HEK293T (cell line): ENCODE data around the gene HBP1.
"Not testable (repeated sequence)": the region's sequence is repeated elsewhere in the genome, so short reads cannot be mapped to it uniquely, and the experiment has no call there.

ENCODE experiments used
- CTCF ChIA-PET: fragments of 350-600 bp; formaldehyde crosslinking; extraction: SDS; loops from one replicate; lab custom pipeline; 2021; ENCODE audit warnings: antibody characterized with exemption, inconsistent platforms; lab: Yijun Ruan, JAX
- POLR2A ChIA-PET: fragments of 350-600 bp; formaldehyde crosslinking; extraction: SDS; loops from one replicate; lab custom pipeline; 2020; ENCODE audit warnings: antibody characterized with exemption, inconsistent platforms; lab: Yijun Ruan, JAX
- DNase-seq: peaks from one replicate; pipeline ENCODE4 v3.0.0; 2012; ENCODE audit warnings: mixed read lengths; ENCODE audit errors: extremely low spot score
- ARNT ChIP-seq: fragments of 450-650 bp; IDR thresholded peaks from 2 replicates; pipeline ENCODE4 v1.6.1; 2017; ENCODE audit warnings: mild to moderate bottlenecking
- BHLHE40 ChIP-seq: fragments of 450-650 bp; IDR thresholded peaks from 2 replicates; pipeline ENCODE4 v1.6.1; 2016; ENCODE audit warnings: mild to moderate bottlenecking, moderate library complexity, borderline replicate concordance
- CTBP1 ChIP-seq: fragments of 450-650 bp; IDR thresholded peaks from 2 replicates; pipeline ENCODE4 v1.6.1; 2016; ENCODE audit warnings: borderline replicate concordance
- ELF4 ChIP-seq: fragments of 450-650 bp; IDR thresholded peaks from 2 replicates; pipeline ENCODE4 v1.6.1; 2017; ENCODE audit warnings: antibody characterized with exemption
- FOXA1 ChIP-seq: fragments of 450-650 bp; IDR thresholded peaks from 2 replicates; pipeline ENCODE4 v1.6.1; 2016; ENCODE audit warnings: mild to moderate bottlenecking
- FOXK2 ChIP-seq: fragments of 450-650 bp; IDR thresholded peaks from 2 replicates; pipeline ENCODE4 v1.6.1; 2016; ENCODE audit warnings: mild to moderate bottlenecking
- FOXM1 ChIP-seq: fragments of 450-650 bp; IDR thresholded peaks from 2 replicates; pipeline ENCODE4 v1.6.1; 2017; ENCODE audit warnings: mild to moderate bottlenecking, borderline replicate concordance
- HDGF ChIP-seq: fragments of 450-650 bp; IDR thresholded peaks from 2 replicates; pipeline ENCODE4 v1.6.1; 2017; ENCODE audit warnings: antibody characterized with exemption, borderline replicate concordance
- L3MBTL2 ChIP-seq: fragments of 450-650 bp; conservative IDR thresholded peaks from 2 replicates; pipeline ENCODE4 v1.6.1; 2016; ENCODE audit warnings: mild to moderate bottlenecking
- LEF1 ChIP-seq: fragments of 450-650 bp; IDR thresholded peaks from 2 replicates; pipeline ENCODE4 v1.6.1; 2017; ENCODE audit warnings: mild to moderate bottlenecking, borderline replicate concordance
- NFRKB ChIP-seq: fragments of 450-650 bp; IDR thresholded peaks from 2 replicates; pipeline ENCODE4 v1.6.1; 2016; ENCODE audit warnings: mild to moderate bottlenecking, moderate library complexity
- PKNOX1 ChIP-seq: fragments of 450-650 bp; IDR thresholded peaks from 2 replicates; pipeline ENCODE4 v1.6.1; 2016
- SP1 ChIP-seq: fragments of 450-650 bp; IDR thresholded peaks from 2 replicates; pipeline ENCODE4 v1.6.1; 2017
- SUZ12 ChIP-seq: fragments of 450-650 bp; IDR thresholded peaks from 2 replicates; pipeline ENCODE4 v1.6.1; 2016; ENCODE audit warnings: mild to moderate bottlenecking
- TARDBP ChIP-seq: fragments of 450-650 bp; IDR thresholded peaks from 2 replicates; pipeline ENCODE4 v1.6.1; 2016
- ZNF384 ChIP-seq: fragments of 450-650 bp; IDR thresholded peaks from 2 replicates; pipeline ENCODE4 v1.6.1; 2016

Gene HBP1

DNA sequence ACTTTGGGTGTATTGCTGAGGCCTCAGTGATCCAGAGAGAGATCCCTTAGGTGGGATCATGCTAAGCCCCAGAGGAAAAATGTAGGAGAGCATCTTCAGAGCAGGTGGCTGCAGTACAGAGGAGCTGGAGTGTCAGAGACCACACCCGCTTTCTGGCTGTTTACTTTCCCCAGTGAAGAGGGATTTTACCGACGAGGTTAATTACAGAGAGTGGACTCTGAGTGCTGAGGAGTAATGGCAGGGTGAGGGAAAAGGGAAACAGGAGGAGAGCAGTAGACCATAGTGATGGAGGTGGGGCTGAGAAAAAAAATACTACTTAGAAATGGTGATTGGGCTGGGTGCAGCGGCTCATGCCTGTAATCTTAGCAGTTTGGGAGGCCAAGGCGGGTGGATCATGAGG is 43.3 kb upstream of the HBP1 start:
- CTCF ChIA-PET = interaction anchor here (0.7 kb wide), 1 partner anchor 331 kb away, joined by 4 read pairs; no protein-coding TSS in a partner anchor
- TF ChIP-seq FOXM1 = no peak
- no peak for TF ChIP-seq FOXA1
- no peak for TF ChIP-seq ARNT
- no peak for TF ChIP-seq SUZ12
- no peak for TF ChIP-seq TARDBP
- no peak for TF ChIP-seq FOXK2
- no peak for TF ChIP-seq SP1
- TF ChIP-seq CTBP1 = no peak
- TF ChIP-seq L3MBTL2 = no peak
- no peak for TF ChIP-seq ELF4
- POLR2A ChIA-PET = no interaction called here
- DNase-seq = no peak

DNA sequence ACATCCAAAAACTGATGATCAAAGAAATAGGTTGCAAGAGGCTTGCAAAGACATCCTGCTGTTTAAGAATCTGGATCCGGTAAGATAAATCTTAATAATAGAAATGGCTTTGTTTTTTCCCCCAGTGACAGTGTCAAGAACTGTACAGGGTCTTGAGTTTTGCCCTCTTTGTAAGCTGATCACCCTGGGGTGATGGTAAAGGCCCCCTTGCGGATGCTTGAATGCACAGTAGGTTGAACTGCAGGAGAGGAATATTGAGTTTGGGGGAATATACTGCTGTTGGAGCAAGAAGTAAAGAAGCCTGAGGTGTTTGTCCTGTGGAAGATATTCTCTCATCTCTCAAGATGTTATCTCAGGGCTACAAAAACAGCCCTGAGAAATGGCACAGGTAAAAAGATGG is 40.6 kb upstream of the HBP1 start:
- ChIA-PET POLR2A (no interaction called here), CTCF (no interaction called here)
- no peak for DNase-seq
- TF ChIP-seq HDGF (no peak), ZNF384 (no peak), FOXA1 (no peak), CTBP1 (no peak), ELF4 (no peak), SUZ12 (no peak), ARNT (no peak), L3MBTL2 (no peak), NFRKB (no peak), BHLHE40 (no peak), FOXK2 (no peak), PKNOX1 (no peak), FOXM1 (no peak), TARDBP (no peak), SP1 (no peak), LEF1 (no peak)

GRCh38 chr7:107128748-107129147 is 40.1 kb upstream of the HBP1 start:
- no peak for DNase-seq
- TF ChIP-seq FOXK2 = no peak
- ChIA-PET CTCF (no interaction called here), POLR2A (no interaction called here)

DNA sequence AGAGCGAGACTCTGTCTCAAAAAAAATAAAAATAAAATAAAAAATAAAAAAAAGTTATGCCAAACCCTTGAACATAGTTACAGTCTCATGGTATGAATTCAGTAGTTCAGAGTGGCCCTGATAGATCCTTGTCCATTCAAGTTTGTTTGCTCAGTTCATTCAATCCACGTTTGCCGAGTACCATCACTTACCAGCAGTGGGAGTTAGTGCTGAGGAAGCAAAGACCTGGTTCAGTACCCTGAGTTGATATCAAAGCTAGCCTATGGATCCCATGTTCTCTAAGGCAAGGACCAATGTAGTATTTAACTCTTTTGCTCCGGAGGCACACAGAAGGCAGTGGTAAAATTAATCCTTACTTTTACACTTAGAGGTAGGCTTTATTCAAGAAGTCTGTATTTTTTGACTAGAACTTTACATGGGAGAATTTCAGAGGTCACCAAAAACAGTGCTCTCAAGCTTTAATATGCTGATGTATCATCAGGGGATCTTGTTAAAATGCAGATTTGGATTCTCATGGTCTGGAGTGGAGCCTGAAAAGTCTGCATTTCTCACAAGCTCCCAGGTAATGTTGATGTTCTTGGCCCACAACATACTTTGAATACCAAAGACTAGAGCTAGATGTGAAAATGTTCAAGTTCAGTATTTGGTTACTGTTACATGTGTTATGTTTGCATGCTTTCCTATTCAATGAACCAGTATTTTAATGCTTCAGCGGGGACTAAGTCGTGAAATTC is 38.1 kb upstream of the HBP1 start:
- POLR2A ChIA-PET = interaction anchor here (1.4 kb wide), 1 partner anchor 8 kb away, joined by 4 read pairs; no protein-coding TSS in a partner anchor
- CTCF ChIA-PET = interaction anchor here (1.8 kb wide), 1 partner anchor 17 kb away, joined by 5 read pairs; no protein-coding TSS in a partner anchor
- peak; percentile 19 for DNase-seq
- TF ChIP-seq L3MBTL2 (no peak), HDGF (no peak), PKNOX1 (no peak), TARDBP (no peak), LEF1 (no peak), CTBP1 (no peak), ZNF384 (no peak), SP1 (no peak), ELF4 (no peak), BHLHE40 (no peak), NFRKB (no peak), FOXK2 (no peak), FOXA1 (no peak), ARNT (no peak), FOXM1 (no peak), SUZ12 (no peak)

DNA sequence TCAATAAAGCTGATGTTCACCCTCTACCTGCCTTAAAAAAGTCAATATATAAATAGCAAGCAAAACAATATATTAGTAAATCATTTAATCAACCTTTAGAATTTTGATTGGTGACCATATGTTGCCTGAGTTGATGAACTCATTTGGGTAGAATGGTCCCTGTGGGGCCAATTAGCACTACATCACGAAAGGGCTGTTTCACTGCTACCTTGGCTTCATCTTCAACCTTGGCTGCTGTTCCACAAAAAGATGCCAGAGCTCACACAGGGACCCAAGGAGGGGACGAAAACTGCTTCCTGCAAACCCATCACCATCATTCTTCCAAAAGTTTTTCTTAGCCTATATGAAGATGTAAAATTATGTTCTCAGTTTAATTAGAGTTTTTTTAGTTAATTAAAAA is 35.4 kb upstream of the HBP1 start:
- no peak for DNase-seq
- TF ChIP-seq CTBP1 (no peak), LEF1 (no peak), FOXM1 (no peak)
- CTCF ChIA-PET = no interaction called here
- POLR2A ChIA-PET = no interaction called here

- ChIA-PET CTCF (interaction anchor here (0.6 to 1.1 kb wide), 6 partner anchors 9 to 736 kb away, joined by 3 to 4 read pairs (median 4); no protein-coding TSS in a partner anchor), POLR2A (no interaction called here)
- no peak for DNase-seq
- TF ChIP-seq FOXA1 = no peak
- TF ChIP-seq L3MBTL2 = no peak
- TF ChIP-seq PKNOX1 = no peak
- TF ChIP-seq SP1 = no peak
- no peak for TF ChIP-seq CTBP1
- no peak for TF ChIP-seq ELF4
- no peak for TF ChIP-seq FOXK2
- TF ChIP-seq ARNT = no peak
These were observed 29.9 kb upstream of the HBP1 start for GRCh38 chr7:107138696-107139420.

GRCh38 chr7:107143875-107144274 is 24.9 kb upstream of the HBP1 start:
- DNase-seq, CTCF ChIA-PET, POLR2A ChIA-PET: not testable (repeated sequence)
